ENCODE results near the gene DIAPH3.

The DIAPH3 gene

DNA sequence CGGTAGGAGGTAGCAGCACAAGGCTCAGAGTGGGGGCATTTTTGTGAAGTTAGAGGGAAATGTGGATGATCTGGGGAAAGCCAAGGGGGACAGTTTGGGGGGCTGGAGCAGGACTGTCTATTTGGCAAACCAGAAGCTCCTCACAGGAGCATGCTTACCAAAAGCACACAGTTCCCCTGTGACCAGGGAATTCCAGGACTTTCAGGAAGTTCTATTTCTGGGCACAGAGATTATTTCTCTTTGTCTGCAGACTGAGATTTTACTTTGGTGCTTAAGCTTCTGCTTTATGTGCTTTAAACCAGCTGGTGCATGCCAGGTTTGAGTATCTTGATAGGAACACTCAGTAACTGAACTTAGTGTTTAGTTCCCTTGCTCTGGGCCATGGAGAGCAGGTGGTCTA lies 525.3 kb downstream of the DIAPH3 start:
- no peak for DNase-seq (ENCODE audit: low read depth, low spot score)

DNA sequence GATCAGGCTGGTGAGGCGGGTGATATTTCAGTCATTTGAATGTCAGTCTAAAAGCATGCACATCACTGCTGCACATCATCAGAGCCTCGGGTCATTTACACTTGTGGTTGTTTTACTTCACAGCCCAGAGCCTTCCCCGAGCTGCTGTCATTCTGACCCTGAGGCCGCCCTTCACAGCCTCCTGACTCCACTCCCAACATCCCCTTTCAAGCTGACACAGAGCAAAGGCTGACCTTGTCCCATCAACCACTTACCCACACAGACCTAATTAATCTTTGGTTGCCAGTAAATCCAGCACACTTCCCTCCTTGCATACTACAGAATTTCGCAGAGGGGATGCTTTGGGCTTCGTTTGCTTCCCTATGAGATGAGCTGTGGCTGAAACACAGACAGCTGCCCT lies 528.1 kb downstream of the DIAPH3 start:
- no peak for DNase-seq (ENCODE audit: low read depth, low spot score)

DNA sequence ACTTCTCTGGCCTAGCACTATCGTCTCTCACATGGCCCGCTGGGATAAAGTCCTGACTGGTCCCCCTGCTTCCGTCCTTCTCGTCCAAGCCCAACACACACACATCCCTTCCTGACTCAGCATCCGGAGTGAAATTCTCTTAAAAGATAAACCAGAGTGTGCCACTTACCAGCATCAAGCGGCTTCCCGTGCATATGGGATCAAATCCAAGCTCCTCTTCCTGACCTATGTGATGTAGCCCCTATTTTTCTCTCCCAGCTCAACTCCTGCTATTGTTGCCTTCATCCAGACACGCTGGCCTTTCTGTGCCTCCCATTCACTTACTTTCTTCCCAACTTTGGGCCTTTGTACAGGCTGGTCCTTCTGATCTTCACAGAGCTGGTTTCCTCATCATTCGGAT lies 530.4 kb downstream of the DIAPH3 start:
- no peak for DNase-seq (ENCODE audit: low read depth, low spot score)

- DNase-seq (ENCODE audit: low read depth, low spot score) = no peak
Measured at GRCh38 chr13:59631271-59631670, 532.5 kb downstream of the DIAPH3 start.

DNA sequence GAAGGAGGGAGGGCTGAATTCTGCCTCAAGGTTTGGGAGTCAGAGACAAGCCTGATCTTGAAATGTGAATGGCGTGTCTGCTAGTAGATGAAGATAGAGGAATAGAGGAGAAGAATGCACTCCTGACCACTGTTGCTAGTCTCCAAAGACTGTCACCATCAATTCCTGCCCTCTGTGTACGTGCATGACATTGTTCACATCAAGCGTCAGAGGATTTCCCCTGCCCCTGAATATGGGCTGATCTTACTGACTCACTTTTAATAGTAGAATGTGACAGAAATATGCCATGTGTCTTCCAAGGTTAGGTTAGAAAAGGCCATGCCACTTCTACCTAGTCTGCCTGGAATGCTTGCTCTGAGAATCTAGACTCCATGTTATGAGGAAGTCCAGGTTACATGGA lies 538.6 kb downstream of the DIAPH3 start:
- DNase-seq (ENCODE audit: low read depth, low spot score) = no peak

- no peak for DNase-seq (ENCODE audit: low read depth, low spot score)
Measured at GRCh38 chr13:59623206-59623915, 540.4 kb downstream of the DIAPH3 start.

- no peak for DNase-seq (ENCODE audit: low read depth, low spot score)
Measured at GRCh38 chr13:59621773-59622172, 542.0 kb downstream of the DIAPH3 start.

All from brain pericyte (primary cell).